Measurements from ENCODE around the gene KRR1.

DNA sequence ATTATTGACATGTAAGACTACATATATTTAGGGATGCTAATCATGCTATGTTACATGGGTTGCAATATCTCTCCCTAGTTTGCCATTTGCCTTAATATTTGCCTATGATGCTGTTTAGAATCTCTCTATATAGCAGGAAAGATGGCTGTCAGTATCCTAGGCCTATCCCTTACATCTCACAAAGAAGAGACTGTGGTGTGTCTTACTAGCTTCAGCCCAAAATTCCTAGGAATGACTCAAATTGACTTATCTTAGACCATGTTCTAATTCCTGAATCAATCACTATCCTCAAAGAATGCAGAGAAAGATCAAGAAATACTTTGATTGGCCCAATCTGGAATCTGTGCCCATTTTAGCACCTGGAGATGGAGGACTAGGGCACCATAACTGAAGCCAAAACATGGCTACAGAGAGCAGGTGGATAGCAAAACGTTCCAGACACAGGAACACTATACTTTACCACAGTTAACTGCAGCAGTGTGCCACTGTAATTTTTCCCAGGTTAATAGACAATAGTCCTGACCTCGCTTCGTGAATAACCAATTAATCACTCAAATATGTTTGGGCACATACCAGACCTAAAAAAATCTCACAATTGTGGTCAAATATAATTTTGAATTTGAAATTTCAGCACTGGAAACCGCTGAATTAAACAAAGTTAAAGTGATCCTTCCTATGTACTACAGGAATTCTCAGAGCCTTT, 63.6 kb downstream of the KRR1 start:
- TF ChIP-seq, protein P1, sequence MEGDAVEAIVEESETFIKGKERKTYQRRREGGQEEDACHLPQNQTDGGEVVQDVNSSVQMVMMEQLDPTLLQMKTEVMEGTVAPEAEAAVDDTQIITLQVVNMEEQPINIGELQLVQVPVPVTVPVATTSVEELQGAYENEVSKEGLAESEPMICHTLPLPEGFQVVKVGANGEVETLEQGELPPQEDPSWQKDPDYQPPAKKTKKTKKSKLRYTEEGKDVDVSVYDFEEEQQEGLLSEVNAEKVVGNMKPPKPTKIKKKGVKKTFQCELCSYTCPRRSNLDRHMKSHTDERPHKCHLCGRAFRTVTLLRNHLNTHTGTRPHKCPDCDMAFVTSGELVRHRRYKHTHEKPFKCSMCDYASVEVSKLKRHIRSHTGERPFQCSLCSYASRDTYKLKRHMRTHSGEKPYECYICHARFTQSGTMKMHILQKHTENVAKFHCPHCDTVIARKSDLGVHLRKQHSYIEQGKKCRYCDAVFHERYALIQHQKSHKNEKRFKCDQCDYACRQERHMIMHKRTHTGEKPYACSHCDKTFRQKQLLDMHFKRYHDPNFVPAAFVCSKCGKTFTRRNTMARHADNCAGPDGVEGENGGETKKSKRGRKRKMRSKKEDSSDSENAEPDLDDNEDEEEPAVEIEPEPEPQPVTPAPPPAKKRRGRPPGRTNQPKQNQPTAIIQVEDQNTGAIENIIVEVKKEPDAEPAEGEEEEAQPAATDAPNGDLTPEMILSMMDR (IDR thresholded peaks at IDR 0.05), result no peak
- TF ChIP-seq POLR2A (IDR thresholded peaks at IDR 0.05) (no peak), EP300 (IDR thresholded peaks at IDR 0.05) (no peak)

All from ovary (tissue), 3 donors.